Stomach (tissue), 19 donors: ENCODE data around the gene BCAM. TPM values are rescaled to one million over a fixed set of nuclear protein-coding genes. Genes with fewer than 3 reads are reported as not detected.

Experiments
- DNase-seq, 2 donors: peaks; one replicate each; pipeline versions ENCODE4 v3.0.0 to v3.0.0-alpha.2; 2013 to 2019
- H3K27ac ChIP-seq, 5 donors: fragments of 200-600 bp in 4 of 5; sonication (generic) in 4 of 5; one replicate each; pipeline ENCODE4 v1.5.1; 2013 to 2019; ENCODE audit warnings: mild to moderate bottlenecking in 1 of 5, moderate library complexity in 1 of 5
- H3K27me3 ChIP-seq, 3 donors: fragments of 200-600 bp; sonication (generic); one replicate each; pipeline ENCODE4 v1.5.1; 2017 to 2019; ENCODE audit warnings: mixed run types in 1 of 3
- H3K36me3 ChIP-seq, 4 donors: fragments of 200-600 bp; sonication (generic); 1 replicate in 3 of 4; 2 replicates in 1 of 4; pipeline ENCODE4 v1.5.1; 2016 to 2019
- H3K4me1 ChIP-seq, 4 donors: fragments of 200-600 bp; sonication (generic); one replicate each; pipeline ENCODE4 v1.5.1; 2016 to 2019
- H3K4me3 ChIP-seq, 4 donors: fragments of 200-600 bp; sonication (generic) in 3 of 4; one replicate each; pipeline ENCODE4 v1.5.1; 2016 to 2019; ENCODE audit warnings: mild to moderate bottlenecking in 1 of 4
- H3K9me3 ChIP-seq, 4 donors: fragments of 200-600 bp; sonication (generic); one replicate each; pipeline ENCODE4 v1.5.1; 2016 to 2019
- CTCF ChIP-seq, 7 experiments: fragments of 450-650 bp in 4 of 7; fragments of 200-600 bp in 3 of 7; sonication (generic) in 3 of 7; IDR thresholded peaks; one replicate each; pipeline ENCODE4 v1.5.1; 2016 to 2019; ENCODE audit warnings: antibody characterized with exemption in 7 of 7, control low read depth in 2 of 7, mild to moderate bottlenecking in 1 of 7
- EP300 ChIP-seq: sonication (generic); formaldehyde crosslinking; IDR thresholded peaks from one replicate; pipeline ENCODE4 v1.6.1; 2017; ENCODE audit warnings: antibody characterized with exemption
- POLR2A ChIP-seq, 4 donors: fragments of 450-650 bp; IDR thresholded peaks; one replicate each; pipeline ENCODE4 v1.6.1; 2016; ENCODE audit warnings: antibody characterized with exemption in 4 of 4, control low read depth in 2 of 4, mild to moderate bottlenecking in 1 of 4, moderate library complexity in 1 of 4
- POLR2AphosphoS5 ChIP-seq, 3 donors: sonication (generic); formaldehyde crosslinking; IDR thresholded peaks; one replicate each; pipeline ENCODE4 v1.6.1; 2016; ENCODE audit warnings: antibody characterized with exemption in 3 of 3
- WGBS, 5 donors: extraction: QIAGEN DNeasy Blood & Tissue Kit in 3 of 5; methylation state at CpG; one replicate each; pipeline versions ENCODE4 v1.1.5 to v1.1.7; 2013 to 2018; 5-methylcytosine and 5-hydroxymethylcytosine counted together
- intact Hi-C: fragments of 100-400 bp; cut with DNase I; formaldehyde crosslinking; loops from one replicate; pipeline ENCODE4 v1.15.1; 2023; ENCODE audit warnings: low total_unique reads
- long read RNA-seq, 10 donors: transcript quantifications; one replicate each; lab custom pipeline, GENCODE V29; 2026
- polyA plus RNA-seq, 3 donors: library from polyadenylated mRNA; stranded (reverse); fragments of 200-250 nt; gene quantifications; one replicate each; pipeline ENCODE4 v1.2.3, GENCODE V29; 2013
- total RNA-seq, 5 donors: library from RNA; depleted of rRNA; stranded (reverse); fragments of >200 nt; gene quantifications; one replicate each; pipeline versions ENCODE4 v1.1.0 to v1.2.3, GENCODE V29; 2014 to 2016
- donor health status: healthy with polysubstance abuse.
- donor health status: Bipolar disorder and iron deficiency.
- donor health status: healthy.

The BCAM gene
- 100 to 1,000 TPM in 2 of 5 donors, 10 to 100 TPM in 3; 31.9 to 265 (median 76.8) TPM for total RNA-seq
- 10 to 100 TPM in 2 of 3 donors, 1 to 10 TPM in 1; 7.3 to 38.7 (median 20.5) TPM for polyA plus RNA-seq
- long read RNA-seq, donor 1, partial matches to known transcripts: 0 of 4 reads
- long read RNA-seq, donor 1, other reads (novel, unspliced or antisense): 0 of 4 reads
- long read RNA-seq, donor 2, transcript BCAM-201 (15 exons, 2,453 nt): major isoform, 9 of 10 reads
- long read RNA-seq, donor 2, partial matches to known transcripts: 0 of 10 reads
- long read RNA-seq, donor 2, other reads (novel, unspliced or antisense): 0 of 10 reads
- long read RNA-seq, donor 3, transcript BCAM-201 (15 exons, 2,453 nt): major isoform, 6 of 14 reads
- long read RNA-seq, donor 3, partial matches to known transcripts: 5 of 14 reads
- long read RNA-seq, donor 3, other reads (novel, unspliced or antisense): 0 of 14 reads
- long read RNA-seq, donor 4: 0 reads
- long read RNA-seq, donor 5, transcript BCAM-201 (15 exons, 2,453 nt): major isoform, 18 of 36 reads
- long read RNA-seq, donor 5, partial matches to known transcripts: 14 of 36 reads
- long read RNA-seq, donor 5, other reads (novel, unspliced or antisense): 0 of 36 reads
- long read RNA-seq, donor 6, transcript BCAM-201 (15 exons, 2,453 nt): major isoform, 16 of 30 reads
- long read RNA-seq, donor 6, partial matches to known transcripts: 7 of 30 reads
- long read RNA-seq, donor 6, other reads (novel, unspliced or antisense): 0 of 30 reads
- long read RNA-seq, donor 7, transcript BCAM-201 (15 exons, 2,453 nt): major isoform, 9 of 21 reads
- long read RNA-seq, donor 7, partial matches to known transcripts: 12 of 21 reads
- long read RNA-seq, donor 7, other reads (novel, unspliced or antisense): 0 of 21 reads
- long read RNA-seq, donor 8, transcript BCAM-201 (15 exons, 2,453 nt): major isoform, 7 of 7 reads
- long read RNA-seq, donor 8, partial matches to known transcripts: 0 of 7 reads
- long read RNA-seq, donor 8, other reads (novel, unspliced or antisense): 0 of 7 reads
- long read RNA-seq, donor 9, partial matches to known transcripts: 0 of 6 reads
- long read RNA-seq, donor 9, other reads (novel, unspliced or antisense): 0 of 6 reads
- long read RNA-seq, donor 10, partial matches to known transcripts: 0 of 5 reads
- long read RNA-seq, donor 10, other reads (novel, unspliced or antisense): 0 of 5 reads

GRCh38 chr19:44808463-44809371 lies at the start of gene BCAM:
Gene BCAM, plus strand, starts transcription at chr19:44809103. Its CDS starts 22 bp downstream, at chr19:44809125.
- 1 to 3% (median 2%) methylated on average over 22 to 59 of the region's 59 CpGs for WGBS, 5 donors
- intact Hi-C loops: no loop called here

GRCh38 chr19:44762038-44762437 lies 46.9 kb upstream of the BCAM start:
- 77 to 90% (median 89%) methylated on average over 8 of the region's 8 CpGs for WGBS, 5 donors
- intact Hi-C loops: no loop called here
- no peak for DNase-seq
- no peak for TF ChIP-seq CTCF (IDR thresholded peaks at IDR 0.05)
- TF ChIP-seq POLR2A (IDR thresholded peaks at IDR 0.05): no peak
- TF ChIP-seq EP300: no peak
- no peak for TF ChIP-seq POLR2AphosphoS5 (IDR thresholded peaks at IDR 0.05)
- peaks cover 18 to 62% (median 23%) of the 10 kb centered on the region in 4 donors for H3K4me1 ChIP-seq
- peaks cover 16 to 50% (median 46%) of the 10 kb centered on the region in 4 donors for H3K36me3 ChIP-seq
- H3K4me3 ChIP-seq: no peak overlapping the region
- H3K9me3 ChIP-seq: no peaks in the 10 kb centered on the region
- no peak overlapping the region for H3K27ac ChIP-seq
- H3K27me3 ChIP-seq: no peaks in the 10 kb centered on the region

More at GRCh38 chr19:44808463-44809371, at the start of gene BCAM:
- Histone ChIP-seq H3K27ac (peak within 1 kb of the TSS; percentile 73 to 84 (median 81)), H3K9me3 (peaks cover 0 to 3% (median 0%) of the 10 kb centered on the region in 4 donors), H3K4me1 (peaks cover 24 to 44% (median 33%) of the 10 kb centered on the region in 4 donors), H3K4me3 (peak within 1 kb of the TSS; percentile 55 to 66 (median 57)), H3K27me3 (peaks cover 0 to 10% (median 0%) of the 10 kb centered on the region in 3 donors), H3K36me3 (peaks cover 0 to 13% (median 10%) of the 10 kb centered on the region in 4 donors)
- peak; percentile 82 to 91 for DNase-seq
- peak in 2 of 3 donors; percentile 6 to 38 for TF ChIP-seq POLR2AphosphoS5 (IDR thresholded peaks at IDR 0.05)
- TF ChIP-seq EP300: no peak

- DNase-seq: peak in 1 of 2 donors; percentile 79
- Histone ChIP-seq H3K9me3 (peaks cover 0 to 5% (median 0%) of the 10 kb centered on the region in 4 donors), H3K4me1 (peaks cover 2 to 39% (median 3%) of the 10 kb centered on the region in 4 donors), H3K4me3 (no peak overlapping the region), H3K27ac (peak overlapping the region in 2 of 5 donors; percentile 32 to 54), H3K27me3 (no peaks in the 10 kb centered on the region), H3K36me3 (peaks cover 0 to 18% (median 13%) of the 10 kb centered on the region in 4 donors)
- 65 to 81% (median 66%) methylated on average over 22 of the region's 22 CpGs for WGBS, 5 donors
- no peak for TF ChIP-seq POLR2A (IDR thresholded peaks at IDR 0.05)
- TF ChIP-seq EP300: no peak
- TF ChIP-seq CTCF (IDR thresholded peaks at IDR 0.05): no peak
- no peak for TF ChIP-seq POLR2AphosphoS5 (IDR thresholded peaks at IDR 0.05)
- intact Hi-C loops: no loop called here
These were observed 43.6 kb upstream of the BCAM start for GRCh38 chr19:44765033-44765948.
